Measurements from ENCODE around the gene BBS9.
"Not testable (repeated sequence)": the region's sequence is repeated elsewhere in the genome, so short reads cannot be mapped to it uniquely, and the experiment has no call there.

DNA sequence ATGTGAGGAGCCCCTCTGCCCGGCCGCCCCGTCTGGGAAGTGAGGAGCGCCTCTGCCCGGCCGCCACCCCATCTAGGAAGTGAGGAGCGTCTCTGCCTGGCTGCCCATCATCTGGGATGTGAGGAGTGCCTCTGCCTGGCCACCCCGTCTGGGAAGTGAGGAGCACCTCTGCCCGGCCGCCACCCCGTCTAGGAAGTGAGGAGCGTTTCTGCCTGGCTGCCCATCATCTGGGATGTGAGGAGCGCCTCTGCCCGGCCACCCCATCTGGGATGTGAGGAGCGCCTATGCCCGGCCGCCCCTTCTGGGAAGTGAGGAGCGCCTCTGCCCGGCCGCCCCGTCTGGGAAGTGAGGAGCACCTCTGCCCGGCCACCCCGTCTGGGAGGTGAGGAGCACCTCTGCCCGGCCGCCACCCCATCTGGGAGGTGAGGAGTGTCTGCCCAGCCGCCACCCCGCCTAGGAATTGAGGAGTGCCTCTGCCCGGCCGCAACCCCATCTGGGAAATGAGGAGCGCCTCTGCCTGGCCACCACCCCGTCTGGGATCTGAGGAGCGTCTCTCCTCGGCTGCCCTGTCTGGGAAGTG, 174.7 kb downstream of the BBS9 start:
- not testable (repeated sequence) for TF ChIP-seq POLR2A, POLR2AphosphoS5, EP300 (IDR thresholded peaks at IDR 0.05)
- TF ChIP-seq, protein P1, sequence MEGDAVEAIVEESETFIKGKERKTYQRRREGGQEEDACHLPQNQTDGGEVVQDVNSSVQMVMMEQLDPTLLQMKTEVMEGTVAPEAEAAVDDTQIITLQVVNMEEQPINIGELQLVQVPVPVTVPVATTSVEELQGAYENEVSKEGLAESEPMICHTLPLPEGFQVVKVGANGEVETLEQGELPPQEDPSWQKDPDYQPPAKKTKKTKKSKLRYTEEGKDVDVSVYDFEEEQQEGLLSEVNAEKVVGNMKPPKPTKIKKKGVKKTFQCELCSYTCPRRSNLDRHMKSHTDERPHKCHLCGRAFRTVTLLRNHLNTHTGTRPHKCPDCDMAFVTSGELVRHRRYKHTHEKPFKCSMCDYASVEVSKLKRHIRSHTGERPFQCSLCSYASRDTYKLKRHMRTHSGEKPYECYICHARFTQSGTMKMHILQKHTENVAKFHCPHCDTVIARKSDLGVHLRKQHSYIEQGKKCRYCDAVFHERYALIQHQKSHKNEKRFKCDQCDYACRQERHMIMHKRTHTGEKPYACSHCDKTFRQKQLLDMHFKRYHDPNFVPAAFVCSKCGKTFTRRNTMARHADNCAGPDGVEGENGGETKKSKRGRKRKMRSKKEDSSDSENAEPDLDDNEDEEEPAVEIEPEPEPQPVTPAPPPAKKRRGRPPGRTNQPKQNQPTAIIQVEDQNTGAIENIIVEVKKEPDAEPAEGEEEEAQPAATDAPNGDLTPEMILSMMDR (IDR thresholded peaks at IDR 0.05), result not testable (repeated sequence)

All from suprapubic skin (tissue), 4 donors.